KOPT-K1 (cell line): ENCODE results near the gene ARL5C.
A peak's percentile ranks its signal among the peaks of the same experiment; 100 is the strongest.

Source experiments
- H3K27ac ChIP-seq: fragments of 200-600 bp; sonication (generic); 2 replicates; pipeline ENCODE4 v1.5.1; 2016; ENCODE audit warnings: antibody characterized with exemption, mild to moderate bottlenecking, low read depth, low read length; ENCODE audit not compliant: poor library complexity, severe bottlenecking
- H3K36me3 ChIP-seq: fragments of 200-600 bp; sonication (generic); 2 replicates; pipeline ENCODE4 v1.5.1; 2017; ENCODE audit warnings: antibody characterized with exemption, mild to moderate bottlenecking, low read length, moderate library complexity; ENCODE audit not compliant: insufficient read depth
- H3K9me3 ChIP-seq: fragments of 200-600 bp; sonication (generic); 2 replicates; pipeline ENCODE4 v1.5.1; 2017; ENCODE audit warnings: antibody characterized with exemption, low read length, mild to moderate bottlenecking; ENCODE audit not compliant: insufficient read depth, poor library complexity, severe bottlenecking

Gene ARL5C, protein sequence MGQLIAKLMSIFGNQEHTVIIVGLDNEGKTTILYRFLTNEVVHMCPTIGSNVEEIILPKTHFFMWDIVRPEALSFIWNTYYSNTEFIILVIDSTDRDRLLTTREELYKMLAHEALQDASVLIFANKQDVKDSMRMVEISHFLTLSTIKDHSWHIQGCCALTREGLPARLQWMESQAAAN

GRCh38 chr17:39165841-39166349 lies at the start of gene ARL5C:
TSS of gene ARL5C (minus strand) at chr17:39166161. CDS start at chr17:39165760, 401 bp downstream.
- Histone ChIP-seq H3K27ac (peak within 1 kb of the TSS; percentile 71), H3K36me3 (no peaks in the 10 kb centered on the region), H3K9me3 (no peaks in the 10 kb centered on the region)

DNA sequence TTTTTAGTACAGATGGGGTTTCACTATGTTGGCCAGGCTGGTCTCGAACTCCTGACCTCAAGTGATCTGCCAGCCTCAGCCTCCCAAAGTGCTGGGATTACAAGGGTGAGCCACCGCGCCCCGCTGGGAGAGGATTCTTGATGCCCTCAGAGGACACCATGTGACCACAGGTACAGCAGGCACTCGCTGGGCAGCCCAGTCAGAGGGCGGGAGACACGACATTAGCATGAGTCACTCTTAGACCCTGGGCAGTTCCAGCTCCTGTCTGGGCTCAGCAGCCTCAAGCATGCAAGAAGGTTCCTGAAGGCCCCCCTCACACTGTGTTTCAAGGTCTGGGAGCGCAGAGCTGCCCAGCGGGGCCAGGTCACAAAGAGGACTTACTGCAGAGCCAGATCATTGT lies 47.9 kb upstream of the ARL5C start:
- Histone ChIP-seq H3K27ac (no peak overlapping the region), H3K36me3 (no peaks in the 10 kb centered on the region), H3K9me3 (no peaks in the 10 kb centered on the region)

DNA sequence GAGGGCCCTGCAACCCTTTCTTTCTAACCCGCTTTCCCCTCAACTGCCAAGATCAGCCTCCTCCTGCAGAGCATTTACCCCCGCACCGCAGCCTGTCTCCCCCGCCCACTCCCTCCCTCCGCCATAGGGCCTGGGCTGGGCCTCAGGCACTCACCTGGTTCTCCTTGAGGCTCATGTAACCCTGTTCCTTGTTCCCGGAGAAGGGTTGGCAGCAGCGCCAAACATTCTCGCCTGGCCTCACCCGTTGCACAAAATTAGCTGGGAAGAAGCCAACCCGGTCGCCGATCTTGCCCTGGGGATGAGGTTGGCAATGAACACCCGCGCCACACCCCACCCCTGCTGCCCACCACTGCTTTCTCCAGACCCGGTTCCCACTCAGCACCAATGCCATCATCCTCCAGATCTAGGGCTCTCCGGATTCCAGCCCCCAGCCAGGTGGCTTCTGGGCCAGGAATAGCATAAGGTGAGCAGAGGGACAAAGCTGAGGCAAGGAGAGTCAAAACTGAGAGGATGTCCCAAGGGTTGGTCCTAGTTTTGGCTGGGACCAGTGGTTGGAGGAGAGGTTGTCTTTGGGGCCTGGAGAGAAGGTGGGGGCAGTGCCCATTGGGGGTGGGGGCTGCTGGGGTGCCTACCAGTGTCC lies 47.0 kb upstream of the ARL5C start:
- H3K9me3 ChIP-seq = no peaks in the 10 kb centered on the region
- no peak overlapping the region for H3K27ac ChIP-seq
- no peaks in the 10 kb centered on the region for H3K36me3 ChIP-seq

GRCh38 chr17:39212195-39212810 lies 46.3 kb upstream of the ARL5C start:
- no peak overlapping the region for H3K27ac ChIP-seq
- no peaks in the 10 kb centered on the region for H3K36me3 ChIP-seq
- H3K9me3 ChIP-seq = no peaks in the 10 kb centered on the region

DNA sequence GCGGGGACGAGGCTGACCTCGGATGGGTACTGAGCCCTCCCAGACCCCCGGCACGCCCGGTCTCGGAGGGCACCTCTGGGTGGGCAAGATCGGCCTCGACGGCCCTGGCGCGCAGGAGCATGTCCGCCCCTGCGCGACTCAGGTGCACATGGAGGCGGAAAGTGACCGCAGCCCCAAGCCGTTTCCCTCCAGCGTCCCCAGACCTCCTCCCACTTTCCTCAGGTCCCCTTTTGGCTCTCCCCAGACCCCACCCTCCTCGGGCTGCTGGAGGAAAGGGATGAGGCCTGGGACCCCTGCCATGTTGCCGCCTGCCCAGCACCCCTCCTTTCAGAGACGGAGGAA lies 44.1 kb upstream of the ARL5C start:
- no peaks in the 10 kb centered on the region for H3K9me3 ChIP-seq
- H3K36me3 ChIP-seq = peaks cover 8% of the 10 kb centered on the region
- no peak overlapping the region for H3K27ac ChIP-seq

- Histone ChIP-seq H3K27ac (no peak overlapping the region), H3K9me3 (no peaks in the 10 kb centered on the region), H3K36me3 (peaks cover 14% of the 10 kb centered on the region)
Measured at GRCh38 chr17:39209317-39210092, 43.5 kb upstream of the ARL5C start.

DNA sequence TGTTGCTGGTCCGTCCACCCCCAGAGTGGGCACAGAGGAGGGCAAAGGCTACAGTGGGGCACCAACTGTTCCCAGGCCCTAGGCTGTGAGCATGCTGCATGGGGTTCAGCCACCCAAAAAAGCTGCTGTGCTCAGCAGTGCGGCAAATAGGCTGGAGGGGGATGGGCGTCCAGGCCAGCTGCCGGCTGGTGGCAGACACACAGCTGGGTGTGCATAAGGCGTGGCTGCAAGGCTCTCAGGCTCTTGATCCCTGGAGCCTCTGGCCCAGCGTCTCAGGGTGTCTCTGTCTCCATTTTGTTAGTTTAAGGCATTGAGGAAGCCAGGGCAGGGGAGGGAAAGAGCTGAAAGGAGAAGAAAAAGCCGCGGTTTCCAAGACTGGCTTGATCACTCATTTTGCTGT lies 42.9 kb upstream of the ARL5C start:
- peaks cover 20% of the 10 kb centered on the region for H3K36me3 ChIP-seq
- H3K27ac ChIP-seq = no peak overlapping the region
- no peaks in the 10 kb centered on the region for H3K9me3 ChIP-seq

DNA sequence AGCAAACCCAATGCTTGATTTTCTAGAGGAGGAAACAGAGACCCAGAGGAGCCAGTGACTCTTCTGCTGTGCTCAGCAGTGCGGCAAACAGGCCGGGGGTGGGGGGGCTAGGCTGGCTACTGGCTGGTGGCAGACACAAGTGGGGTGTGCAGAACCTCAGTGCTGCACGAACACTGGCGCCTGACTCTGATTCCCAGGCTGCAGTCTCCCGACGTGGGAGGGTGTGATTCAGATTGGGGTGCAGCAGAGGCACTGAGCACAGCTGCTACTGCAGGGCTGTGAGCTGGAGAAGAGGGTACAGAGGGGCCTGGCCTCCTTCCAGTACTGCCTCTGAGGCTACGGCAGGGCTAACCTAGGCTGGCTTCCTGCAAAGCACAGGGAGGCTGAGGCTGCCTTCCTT lies 42.2 kb upstream of the ARL5C start:
- no peak overlapping the region for H3K27ac ChIP-seq
- H3K9me3 ChIP-seq = no peaks in the 10 kb centered on the region
- H3K36me3 ChIP-seq = peaks cover 28% of the 10 kb centered on the region

GRCh38 chr17:39205112-39205526 lies 39.2 kb upstream of the ARL5C start:
- no peak overlapping the region for H3K27ac ChIP-seq
- H3K36me3 ChIP-seq = peaks cover 53% of the 10 kb centered on the region
- H3K9me3 ChIP-seq = no peaks in the 10 kb centered on the region

DNA sequence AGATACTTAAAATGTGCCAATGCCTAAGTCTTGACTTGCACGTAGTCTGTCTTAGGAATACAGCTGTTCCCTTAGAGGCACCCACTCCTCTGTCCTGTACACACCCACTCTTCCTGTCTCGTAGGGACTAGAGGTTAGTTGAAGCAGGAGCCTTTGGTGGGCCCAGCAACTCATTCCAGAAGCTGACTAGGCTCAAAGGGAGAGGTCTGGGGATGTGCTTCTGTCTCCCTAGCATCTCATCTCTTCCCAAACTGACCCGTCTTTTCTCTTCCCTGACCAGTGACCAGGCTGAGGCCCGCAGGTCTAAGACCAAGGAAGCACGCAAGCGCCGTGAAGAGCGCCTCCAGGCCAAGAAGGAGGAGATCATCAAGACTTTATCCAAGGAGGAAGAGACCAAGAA lies 38.3 kb upstream of the ARL5C start:
- no peak overlapping the region for H3K27ac ChIP-seq
- peaks cover 53% of the 10 kb centered on the region for H3K36me3 ChIP-seq
- no peaks in the 10 kb centered on the region for H3K9me3 ChIP-seq

GRCh38 chr17:39200957-39201510 lies 35.1 kb upstream of the ARL5C start:
- no peaks in the 10 kb centered on the region for H3K9me3 ChIP-seq
- H3K36me3 ChIP-seq = peaks cover 51% of the 10 kb centered on the region
- H3K27ac ChIP-seq = peak overlapping the region; percentile 99

GRCh38 chr17:39200070-39200879 lies 34.3 kb upstream of the ARL5C start, which contains the start of gene RPL19:
TSS of gene RPL19 (plus strand) at chr17:39200283. CDS start at chr17:39200345, 62 bp downstream.
- peak within 1 kb of the TSS; percentile 99 for H3K27ac ChIP-seq
- H3K9me3 ChIP-seq = no peaks in the 10 kb centered on the region
- H3K36me3 ChIP-seq = peaks cover 47% of the 10 kb centered on the region

DNA sequence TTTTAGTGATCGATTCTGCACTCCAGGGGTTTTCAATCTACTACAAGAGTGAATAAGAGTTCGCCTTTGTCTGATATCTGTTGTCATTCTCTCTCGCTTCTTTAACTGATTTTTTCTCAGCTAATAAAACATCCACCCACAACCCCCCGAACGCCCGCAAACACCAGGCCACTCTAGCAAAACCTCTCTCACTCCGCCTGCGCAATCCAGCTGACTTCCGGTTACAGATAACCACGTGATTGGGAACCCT lies 33.8 kb upstream of the ARL5C start:
- Histone ChIP-seq H3K36me3 (peaks cover 45% of the 10 kb centered on the region), H3K9me3 (no peaks in the 10 kb centered on the region), H3K27ac (peak overlapping the region; percentile 99)

DNA sequence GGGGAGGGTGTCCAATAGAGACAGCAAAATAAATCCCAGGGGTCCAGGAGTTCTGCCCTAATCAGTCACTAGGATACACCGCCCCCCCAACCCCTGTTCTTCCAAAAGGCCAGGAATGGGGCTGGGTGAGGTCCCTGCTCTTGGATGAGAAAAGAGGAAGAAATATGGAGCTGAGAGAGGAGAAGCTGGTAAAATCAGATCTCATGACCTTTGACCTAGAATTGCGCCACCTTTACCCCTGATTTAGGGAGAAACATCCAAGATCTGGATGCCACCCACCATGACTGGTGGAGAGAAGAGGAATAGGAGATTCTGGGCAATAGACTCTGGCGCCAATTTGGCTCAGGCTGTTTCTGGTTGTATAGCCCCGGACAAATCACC lies 32.2 kb upstream of the ARL5C start:
- Histone ChIP-seq H3K9me3 (no peaks in the 10 kb centered on the region), H3K36me3 (peaks cover 45% of the 10 kb centered on the region), H3K27ac (peak overlapping the region; percentile 99)
